Measurements from ENCODE around the gene RAD9B. TPM values are rescaled to one million over a fixed set of nuclear protein-coding genes. Genes with fewer than 3 reads are reported as not detected.

RAD9B gene
- total and polyA plus RNA-seq, 2 of the 13 experiments (the other 11 are each of a cell fraction or from before 2014, with no cell fraction given) = 0.05 to 0.38 TPM

DNA sequence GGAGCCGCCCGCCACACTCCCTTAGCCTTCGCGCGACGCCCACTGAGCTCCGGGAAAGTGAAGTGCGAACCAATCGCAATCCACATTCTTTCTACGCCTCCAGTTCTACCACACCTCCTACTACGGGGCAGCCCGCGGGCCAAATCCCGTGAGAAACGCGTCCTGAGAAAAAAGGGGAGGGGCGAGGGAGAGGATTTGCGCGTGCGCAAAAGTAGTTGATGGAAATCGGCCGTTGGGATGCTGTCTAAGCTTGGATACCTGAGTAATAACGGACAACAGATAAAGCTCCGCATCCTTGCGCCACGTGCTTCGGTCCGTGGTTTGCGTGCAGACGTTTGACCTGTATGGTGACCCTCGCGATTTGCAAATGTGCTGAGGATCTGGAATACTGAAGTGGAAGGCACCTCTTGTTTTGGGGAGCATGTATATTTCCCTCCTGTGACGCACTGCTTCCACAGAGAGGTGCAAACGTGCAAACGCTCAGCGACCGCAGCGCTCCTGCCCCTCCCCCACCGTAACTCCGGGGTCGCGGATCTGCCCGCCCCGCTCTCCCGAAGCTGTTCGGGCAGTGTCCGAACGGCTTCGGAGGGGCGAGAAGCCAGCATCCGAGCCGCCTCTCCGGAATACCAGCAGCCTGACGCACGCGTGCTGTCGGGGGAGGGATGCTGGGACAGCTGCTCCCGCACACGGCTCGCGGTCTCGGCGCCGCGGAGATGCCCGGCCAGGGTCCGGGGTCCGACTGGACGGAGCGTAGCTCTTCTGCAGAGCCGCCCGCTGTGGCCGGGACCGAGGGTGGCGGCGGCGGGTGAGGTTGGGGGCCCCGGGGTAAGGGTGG lies 33.7 kb upstream of the RAD9B start, which contains the start of the genes FAM216A and GPN3:
Gene FAM216A, plus strand, starts transcription at position 632 of the 835 bp plus-strand sequence. Its CDS starts 31 bp downstream, at position 663.
Gene GPN3, minus strand, starts transcription at position 44 of the 835 bp plus-strand sequence. CDS start 54 bp downstream, outside the sequence.
- CTCF ChIA-PET (ENCODE audit: low intra/inter-chr PET ratio, low total read pairs) = interaction anchor here (1.1 to 2.6 kb wide), 5 partner anchors 19 to 230 kb away, joined by 3 to 12 read pairs (median 4); partner anchors contain the start of gene ARPC3
- no peaks in the 10 kb centered on the region for H4K20me1 ChIP-seq (ENCODE audit: insufficient read depth, low read length)
- TSS peak; percentile 82 for BruUV-seq (replicated peaks)
- H2AFZ ChIP-seq (ENCODE audit: low read length) = no peak within 1 kb of the TSS
- intact Hi-C loops (cut with micrococcal nuclease; ENCODE audit: unreplicated experiment) = loop anchor here (1.0 to 2.0 kb wide), 3 partner anchors 18 to 230 kb away; partner anchors contain the start of gene ARPC3
- peak within 1 kb of the TSS; percentile 81 for H3K27ac ChIP-seq (ENCODE audit: extremely low read length, insufficient read depth, low read length)
- peaks cover 24% of the 10 kb centered on the region for H3K4me1 ChIP-seq (ENCODE audit: insufficient read depth, low read length)
- in situ Hi-C loops (cut with HindIII; ENCODE audit: extremely low pct_ligation_motif_present, low pct_unique_long_range_greater_than_20kb) = no loop called here
- H3K36me3 ChIP-seq (replicated peaks in 1 of 2; ENCODE audit: control insufficient read depth in 1 of 2, insufficient read depth in 2 of 2, low read length in 2 of 2) = peaks cover 3 to 15% of the 10 kb centered on the region in 2 experiments; a peak in 3 of 5 replicates
- peak within 1 kb of the TSS; percentile 86 to 92 (median 91) for H3K4me3 ChIP-seq (replicated peaks in 1 of 3; ENCODE audit: insufficient read depth in 1 of 3, low read depth in 2 of 3, low read length in 3 of 3)
- peaks cover 0 to 3% of the 10 kb centered on the region in 2 experiments; a peak in 1 of 5 replicates for H3K27me3 ChIP-seq (ENCODE audit: control insufficient read depth in 1 of 2, insufficient read depth in 2 of 2, low read length in 2 of 2)
- WGBS (ENCODE audit: low lambda C conversion rate) = 1% methylated on average over 32 of the region's 78 CpGs
- peak within 1 kb of the TSS; percentile 96 for H3K4me2 ChIP-seq (ENCODE audit: low read depth, low read length)
- FAIRE-seq (peak; percentile 99), DNase-seq (ENCODE audit: low spot score) (peak; percentile 97), ATAC-seq (peak; percentile 91)
- peaks cover 22% of the 10 kb centered on the region for H3K79me2 ChIP-seq (ENCODE audit: insufficient read depth, low read length)
- POLR2A ChIA-PET = interaction anchor here (0.8 to 2.7 kb wide), 16 partner anchors 10 to 275 kb away, joined by 3 to 49 read pairs (median 4); partner anchors contain the start of genes ARPC3, PPP1CC, PPTC7 and RAD9B
- no peaks in the 10 kb centered on the region for H3K9me3 ChIP-seq (ENCODE audit: low read length)
- peak within 1 kb of the TSS; percentile 94 for H3K9ac ChIP-seq (ENCODE audit: insufficient read depth, low read depth, low read length)
- TF ChIP-seq, protein P1, sequence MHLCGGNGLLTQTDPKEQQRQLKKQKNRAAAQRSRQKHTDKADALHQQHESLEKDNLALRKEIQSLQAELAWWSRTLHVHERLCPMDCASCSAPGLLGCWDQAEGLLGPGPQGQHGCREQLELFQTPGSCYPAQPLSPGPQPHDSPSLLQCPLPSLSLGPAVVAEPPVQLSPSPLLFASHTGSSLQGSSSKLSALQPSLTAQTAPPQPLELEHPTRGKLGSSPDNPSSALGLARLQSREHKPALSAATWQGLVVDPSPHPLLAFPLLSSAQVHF (CRISPR knock-in tag; IDR thresholded peaks at IDR 0.05) = peak; percentile 69
- TF ChIP-seq ZBTB7B (CRISPR knock-in tag; IDR thresholded peaks at IDR 0.05) (no peak), CEBPG (CRISPR knock-in tag; IDR thresholded peaks at IDR 0.05) (peak; percentile 28; the same call in 1 of the 2 replicates), MIER2 (CRISPR knock-in tag; IDR thresholded peaks at IDR 0.05) (peak; percentile 5; the same call in 1 of the 2 replicates), ADNP (CRISPR knock-in tag; IDR thresholded peaks at IDR 0.05) (no peak), U2AF2 (IDR thresholded peaks at IDR 0.05; ENCODE audit: low read depth, low read length) (peak; percentile 44; the same call in 1 of the 2 replicates), RBFOX2 (IDR thresholded peaks at IDR 0.05; ENCODE audit: low read depth, low read length) (peak; percentile 91), RFXANK (CRISPR knock-in tag; IDR thresholded peaks at IDR 0.05) (peak; percentile 80; the same call in 1 of the 2 replicates), DBP (CRISPR knock-in tag; IDR thresholded peaks at IDR 0.05; ENCODE audit: not compliant biosample characterization) (no peak), ISL2 (CRISPR knock-in tag; IDR thresholded peaks at IDR 0.05) (peak; percentile 77; the same call in 1 of the 2 replicates), ZNF354B (CRISPR knock-in tag; IDR thresholded peaks at IDR 0.05) (no peak), ZNF484 (CRISPR knock-in tag; IDR thresholded peaks at IDR 0.05; ENCODE audit: borderline replicate concordance, low read depth) (no peak), HMGA1 (CRISPR knock-in tag; conservative IDR thresholded peaks at IDR 0.05) (no peak), JUNB (CRISPR knock-in tag; IDR thresholded peaks at IDR 0.05; ENCODE audit: borderline replicate concordance) (no peak), MYNN (CRISPR knock-in tag; IDR thresholded peaks at IDR 0.05; ENCODE audit: low read depth) (no peak; the same call in none of the 2 replicates), DR1 (CRISPR knock-in tag; IDR thresholded peaks at IDR 0.05) (peak; percentile 68), PCBP1 (IDR thresholded peaks at IDR 0.05; ENCODE audit: borderline replicate concordance, low read depth, low read length) (no peak), MLX (CRISPR knock-in tag; IDR thresholded peaks at IDR 0.05) (no peak; the same call in none of the 2 replicates)
- TF ChIP-seq, protein P2, sequence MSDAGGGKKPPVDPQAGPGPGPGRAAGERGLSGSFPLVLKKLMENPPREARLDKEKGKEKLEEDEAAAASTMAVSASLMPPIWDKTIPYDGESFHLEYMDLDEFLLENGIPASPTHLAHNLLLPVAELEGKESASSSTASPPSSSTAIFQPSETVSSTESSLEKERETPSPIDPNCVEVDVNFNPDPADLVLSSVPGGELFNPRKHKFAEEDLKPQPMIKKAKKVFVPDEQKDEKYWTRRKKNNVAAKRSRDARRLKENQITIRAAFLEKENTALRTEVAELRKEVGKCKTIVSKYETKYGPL (CRISPR knock-in tag; IDR thresholded peaks at IDR 0.05) = 0 out of 2 replicates have a peak, but pooled peaks have one; percentile 63
- TF ChIP-seq, protein P3, sequence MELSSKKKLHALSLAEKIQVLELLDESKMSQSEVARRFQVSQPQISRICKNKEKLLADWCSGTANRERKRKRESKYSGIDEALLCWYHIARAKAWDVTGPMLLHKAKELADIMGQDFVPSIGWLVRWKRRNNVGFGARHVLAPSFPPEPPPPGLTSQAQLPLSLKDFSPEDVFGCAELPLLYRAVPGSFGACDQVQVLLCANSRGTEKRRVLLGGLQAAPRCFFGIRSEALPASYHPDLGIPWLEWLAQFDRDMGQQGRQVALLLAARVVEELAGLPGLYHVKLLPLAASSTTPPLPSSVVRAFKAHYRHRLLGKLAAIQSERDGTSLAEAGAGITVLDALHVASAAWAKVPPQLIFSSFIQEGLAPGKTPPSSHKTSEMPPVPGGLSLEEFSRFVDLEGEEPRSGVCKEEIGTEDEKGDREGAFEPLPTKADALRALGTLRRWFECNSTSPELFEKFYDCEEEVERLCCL (CRISPR knock-in tag; IDR thresholded peaks at IDR 0.05; ENCODE audit: borderline replicate concordance) = no peak

Data from HepG2 (cell line).